COLO668 (cell line): ENCODE measurements around the gene TTC28.

Experiments used
- DNase-seq: peaks from one replicate; lab custom pipeline; 2025; ENCODE audit not compliant: unreplicated experiment; lab: John Stamatoyannopoulos, UW

The TTC28 gene

DNA sequence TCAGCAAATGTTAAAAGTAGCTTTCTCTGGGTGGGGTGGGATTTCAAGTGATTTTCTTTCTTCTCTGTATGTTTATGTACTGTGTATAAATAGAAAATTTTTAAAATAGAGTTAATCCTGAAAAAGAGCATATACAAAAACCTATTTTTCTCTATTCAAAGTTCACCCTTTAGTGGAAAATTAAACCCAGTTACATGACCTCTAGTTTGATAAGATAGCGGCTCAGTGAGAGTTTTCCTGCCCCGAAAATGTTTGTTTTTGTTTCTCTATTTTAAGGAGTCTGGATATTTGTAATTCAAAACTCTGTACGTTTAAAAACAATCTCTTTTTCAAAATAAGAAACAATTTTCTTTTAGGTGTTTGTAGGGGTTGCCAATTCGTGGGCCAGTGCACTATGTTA lies 718.5 kb downstream of the TTC28 start:
- no peak for DNase-seq

DNA sequence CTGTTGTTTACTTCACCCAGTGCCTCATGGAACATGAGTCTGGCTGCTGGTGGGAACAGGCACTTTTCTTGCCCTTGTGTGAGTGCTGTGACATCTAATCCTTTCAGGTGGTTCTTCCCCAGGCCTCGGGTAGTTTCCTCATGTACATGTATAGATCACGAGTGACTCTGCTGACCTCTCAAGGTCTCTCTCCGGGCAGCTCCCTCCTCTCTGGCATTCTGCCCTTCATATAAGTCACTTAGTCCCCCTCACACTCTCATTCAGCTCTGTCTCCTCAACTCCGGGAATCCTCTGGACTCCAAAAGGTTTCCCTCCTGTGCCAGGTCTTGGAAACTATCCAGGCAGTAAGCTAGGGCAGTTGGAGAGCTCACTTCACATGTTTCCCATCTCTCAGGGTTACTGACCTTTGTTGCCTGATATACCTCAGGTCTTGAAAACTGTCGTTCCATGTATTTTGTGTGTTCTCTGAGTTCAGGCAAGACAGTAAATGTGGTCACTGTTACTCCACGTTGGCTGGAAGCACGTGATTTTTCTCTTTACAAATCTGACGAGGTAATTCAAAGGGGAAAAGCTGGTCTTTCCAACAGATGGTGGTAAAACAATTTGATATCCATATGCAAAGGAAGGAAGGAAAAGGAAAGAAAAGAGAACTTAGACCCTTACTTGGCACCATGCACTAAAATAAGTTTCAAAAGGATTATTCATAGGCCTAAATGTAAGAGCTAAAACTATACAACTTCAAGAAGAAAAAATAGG lies 720.1 kb downstream of the TTC28 start:
- no peak for DNase-seq

DNA sequence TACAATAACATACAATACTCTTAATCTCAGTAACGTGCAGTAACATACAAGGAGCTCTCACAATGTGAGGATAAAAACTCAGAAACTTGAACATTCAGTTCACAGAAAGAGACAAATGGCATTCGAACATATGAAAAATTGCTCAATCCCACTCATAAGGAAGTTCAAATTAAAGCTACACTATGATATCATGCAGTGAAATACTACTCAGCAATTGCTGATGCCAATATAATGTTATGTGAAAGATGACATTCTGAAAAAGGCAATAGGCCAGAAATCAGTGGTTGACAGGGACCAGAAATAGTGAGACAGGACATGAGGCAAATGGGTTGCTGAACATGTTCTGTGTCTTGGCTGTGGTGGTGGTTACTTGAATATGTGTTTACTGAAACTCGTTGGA lies 726.9 kb downstream of the TTC28 start:
- no peak for DNase-seq

DNA sequence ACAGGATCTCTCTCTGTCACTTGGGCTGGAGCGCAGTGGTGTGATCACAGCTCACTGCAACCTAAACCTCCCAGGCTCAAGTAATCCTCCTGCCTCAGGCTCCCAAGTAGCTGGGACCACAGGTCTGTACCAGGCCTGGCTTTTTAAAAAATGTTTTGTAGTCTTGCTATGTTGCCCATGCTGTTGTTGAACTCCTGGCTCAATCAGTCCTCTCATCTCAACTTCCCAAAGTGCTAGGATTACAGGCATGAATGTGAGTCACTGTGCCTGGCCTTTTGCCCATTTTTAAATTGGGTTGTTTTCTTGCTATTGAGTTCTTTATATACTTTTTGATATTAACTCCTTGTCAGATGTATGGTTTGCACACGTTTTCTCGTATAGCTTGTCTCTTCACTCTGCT lies 727.5 kb downstream of the TTC28 start:
- DNase-seq: no peak

DNA sequence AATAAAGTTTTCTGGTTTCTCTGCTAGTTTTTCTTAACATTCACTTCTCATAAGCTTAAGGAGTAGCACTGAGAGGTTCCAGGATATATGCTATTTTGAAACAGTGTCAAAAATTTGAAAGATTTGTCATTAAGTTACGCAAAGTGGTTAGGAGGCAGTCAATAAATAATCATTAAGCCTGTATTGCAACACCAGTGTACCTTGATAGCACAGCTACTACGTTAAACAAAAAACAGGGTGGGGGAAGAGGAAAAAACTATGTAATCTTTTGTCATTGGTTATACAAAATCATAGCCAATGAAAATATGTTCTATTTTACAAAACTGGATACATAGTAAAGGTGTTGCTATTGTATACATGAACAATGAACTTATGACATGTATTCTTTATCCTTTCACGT lies 730.2 kb downstream of the TTC28 start:
- DNase-seq: no peak

DNA sequence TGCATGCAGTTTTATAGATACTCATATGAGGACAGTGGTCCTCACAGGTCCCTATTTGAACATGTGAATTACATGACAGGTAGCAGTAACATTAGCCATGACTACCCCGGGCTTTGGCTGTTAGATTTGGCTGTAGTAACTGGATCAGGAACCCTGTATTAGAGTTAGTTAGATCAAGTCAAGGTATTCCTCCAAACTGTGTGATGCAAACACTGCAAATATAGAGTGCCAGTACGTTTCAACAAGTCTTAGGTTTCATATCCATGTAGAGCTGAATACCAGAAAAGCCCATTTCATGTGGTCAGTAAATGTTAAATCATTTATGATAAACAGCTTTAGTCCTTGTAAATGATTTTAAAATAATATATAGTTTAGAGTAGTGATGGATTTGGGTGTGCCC lies 731.1 kb downstream of the TTC28 start:
- DNase-seq: no peak

DNA sequence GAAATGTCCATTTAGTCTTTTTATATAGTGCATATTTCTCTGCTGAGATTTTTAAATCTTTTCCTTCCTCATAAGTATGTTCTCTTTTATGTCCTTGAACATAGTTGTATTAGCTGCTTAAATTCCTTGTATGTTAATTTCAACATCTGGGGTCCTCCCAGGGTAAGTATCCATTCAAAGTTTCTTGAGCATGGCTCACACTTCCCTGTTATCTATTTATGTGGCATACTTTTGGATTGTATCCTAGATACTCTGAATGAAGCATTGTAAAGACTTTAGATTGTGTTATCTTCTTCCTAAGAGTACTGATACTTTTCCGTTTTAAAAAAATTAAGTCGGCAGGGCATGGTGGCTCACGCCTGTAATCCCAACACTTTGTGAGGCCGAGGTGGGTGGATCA lies 732.2 kb downstream of the TTC28 start:
- no peak for DNase-seq

DNA sequence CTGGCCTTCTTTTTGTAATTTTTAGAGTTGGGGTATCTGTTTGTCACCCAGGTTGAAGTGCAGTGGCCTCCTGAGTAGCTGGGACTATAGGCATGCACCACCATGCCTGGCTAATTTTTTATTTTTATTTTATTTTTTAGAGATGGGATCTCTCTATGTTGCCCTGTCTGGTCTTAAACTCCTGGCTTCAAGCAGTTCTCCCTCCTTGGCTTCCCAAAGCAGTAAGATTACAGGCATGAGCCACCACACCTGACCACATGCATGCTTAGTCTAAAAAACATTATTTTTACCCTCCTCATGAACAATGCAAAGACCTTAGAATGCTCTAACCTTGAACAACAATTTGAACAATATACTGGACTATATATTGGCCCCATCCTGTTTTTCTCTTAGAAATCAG lies 738.5 kb downstream of the TTC28 start:
- no peak for DNase-seq

DNA sequence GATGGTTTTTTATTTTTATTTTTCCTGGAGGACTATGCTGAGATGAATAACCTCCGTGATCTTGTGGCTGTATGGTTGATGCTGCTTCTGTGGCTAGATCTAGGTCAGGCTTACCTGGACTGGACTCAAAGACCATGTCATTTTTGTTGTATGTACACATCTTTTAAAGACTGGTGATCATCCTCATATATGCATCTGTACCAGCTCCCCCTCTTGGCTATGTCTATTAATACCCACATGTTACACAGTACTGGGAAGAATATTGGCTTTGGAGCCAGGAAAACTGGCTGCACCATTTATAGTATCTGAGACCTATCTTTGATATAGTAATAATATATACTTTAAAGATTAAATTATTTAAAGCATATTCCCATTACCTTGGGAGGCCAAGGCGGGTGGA lies 742.2 kb downstream of the TTC28 start:
- DNase-seq: no peak

DNA sequence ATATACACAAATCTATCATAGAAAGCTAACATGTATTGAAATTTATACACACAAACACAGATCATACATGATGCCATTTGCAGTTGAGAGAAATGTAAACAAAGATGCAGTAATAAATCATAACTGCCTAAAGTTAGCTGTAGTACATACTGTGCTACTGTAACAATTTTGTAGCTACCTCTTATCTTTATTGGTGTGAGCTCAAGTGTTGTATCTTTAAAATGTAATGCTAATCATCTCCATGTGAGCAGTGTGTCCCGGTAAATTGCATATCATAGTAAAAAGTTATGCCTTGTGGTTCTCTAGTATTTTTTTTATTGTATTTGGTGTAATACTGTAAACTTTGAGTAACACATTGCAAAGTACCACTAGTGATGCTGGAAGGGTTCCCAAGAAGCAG lies 743.7 kb downstream of the TTC28 start:
- no peak for DNase-seq

DNA sequence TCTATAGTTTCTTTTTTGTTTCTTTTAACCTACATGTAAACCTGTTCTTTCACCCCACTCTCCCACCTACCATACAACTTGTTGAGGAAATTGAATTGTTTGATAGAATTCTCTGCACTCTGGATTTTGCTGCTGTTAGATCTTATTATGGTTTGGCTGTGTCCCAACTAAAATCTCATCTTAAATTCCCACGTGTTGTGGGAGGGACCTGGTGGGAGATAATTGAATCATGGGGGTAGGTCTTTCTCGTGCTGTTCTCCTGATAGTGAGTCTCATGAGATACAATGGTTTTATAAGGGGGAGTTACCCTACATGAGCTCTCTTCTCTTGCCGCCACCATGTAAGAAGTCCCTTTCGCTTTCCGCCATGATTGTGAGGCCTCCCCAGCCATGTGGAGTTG lies 745.6 kb downstream of the TTC28 start:
- DNase-seq: no peak

DNA sequence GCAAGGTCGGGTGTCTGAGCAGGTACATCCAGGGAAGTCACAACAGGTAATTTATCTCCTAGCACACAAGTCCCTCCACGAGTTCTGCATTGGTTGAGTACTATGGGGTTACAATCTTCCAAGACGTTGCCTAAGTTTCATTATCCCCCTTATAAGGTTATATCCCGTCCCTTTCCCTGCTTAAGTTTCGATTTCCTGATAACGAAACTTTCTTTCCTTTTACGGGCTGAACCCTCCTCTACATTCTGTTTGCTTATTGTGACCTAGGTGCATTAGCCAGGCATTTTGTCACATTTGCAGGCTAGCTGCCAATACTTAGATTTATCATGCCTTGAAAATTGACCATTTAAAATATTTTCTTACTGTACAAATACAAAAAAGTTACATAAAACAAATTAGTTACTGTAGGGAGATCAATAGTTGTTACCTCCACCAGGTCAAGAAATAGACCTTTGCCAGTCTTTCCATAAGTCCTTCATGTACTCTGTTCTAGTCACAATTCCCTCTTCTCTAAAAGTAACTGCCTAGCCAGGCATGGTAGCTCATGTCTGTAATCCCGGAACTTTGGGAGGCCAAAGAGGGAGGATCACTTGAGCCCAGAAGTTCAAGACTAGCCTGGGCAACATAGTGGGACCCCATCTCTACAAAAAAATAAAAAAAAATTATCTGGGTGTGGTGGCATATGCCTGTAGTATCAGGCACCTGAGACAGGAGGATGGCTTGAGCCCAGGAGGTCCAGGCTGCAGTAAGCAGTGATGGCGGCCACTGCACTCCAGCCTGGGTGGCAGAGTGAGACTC lies 746.3 kb downstream of the TTC28 start:
- DNase-seq: no peak

DNA sequence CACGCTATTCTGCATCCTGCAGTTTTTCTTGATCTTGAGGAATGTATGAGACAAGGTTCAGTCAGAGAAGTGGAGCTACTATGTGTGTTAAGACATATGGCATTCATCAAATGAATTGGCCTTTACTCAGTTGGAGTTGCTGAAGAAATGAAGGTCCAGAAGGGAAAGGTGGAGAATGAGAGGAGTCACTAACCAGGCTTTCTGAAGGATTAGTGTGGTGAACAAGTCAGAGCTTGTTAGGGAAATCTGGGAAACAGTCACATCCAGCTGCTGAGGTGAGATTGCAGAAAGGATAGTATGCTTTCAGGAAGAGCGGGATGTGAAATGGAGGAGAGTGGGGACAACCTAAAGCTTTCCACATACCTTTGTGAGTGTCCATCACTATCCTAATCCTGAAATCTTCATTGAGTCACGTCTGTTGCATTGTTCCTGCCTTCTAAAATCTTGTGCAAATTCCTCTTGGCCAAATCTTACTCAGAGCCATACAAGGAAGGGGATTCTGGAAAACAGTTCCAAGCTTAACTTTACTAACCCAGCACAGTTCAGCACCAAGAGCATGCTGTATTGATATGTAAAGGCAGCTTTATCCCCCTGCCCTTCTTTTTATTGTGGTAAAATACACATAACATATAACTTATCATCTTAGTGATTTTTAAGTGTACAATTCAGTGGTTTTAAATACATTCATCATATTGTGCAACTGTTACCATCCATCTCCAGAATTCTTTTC lies 749.1 kb downstream of the TTC28 start:
- DNase-seq: no peak
